HepG2 (cell line): Measurements from ENCODE around the gene GMFB. TPM values are rescaled to one million over a fixed set of nuclear protein-coding genes. Genes with fewer than 3 reads are reported as not detected.

Experiments used
- ATAC-seq: fragments of 200-7000 bp; cut with Tn5 transposase; 3 replicates; pipeline ENCODE4 v1.9.1; 2020; ENCODE audit warnings: mild to moderate bottlenecking, moderate library complexity
- Bru-seq: library from RNA; stranded (reverse); fragments of 400-500 nt; gene quantifications from one replicate; lab custom pipeline; 2021; lab: Mats Ljungman, UMichigan
- BruChase-seq, 2 experiments: library from RNA; stranded (reverse); fragments of 400-500 nt; gene quantifications; one replicate each; lab custom pipeline; 2021; lab: Mats Ljungman, UMichigan
- BruUV-seq: library from RNA; stranded (reverse); fragments of 400-500 nt; replicated peaks from 2 replicates; lab custom pipeline; 2021; lab: Mats Ljungman, UMichigan
- CTCF ChIA-PET: fragments of 300-600 bp; formaldehyde crosslinking; extraction: SDS; loops from one replicate; lab custom pipeline; 2021; ENCODE audit warnings: low total read pairs, inconsistent platforms, low intra/inter-chr PET ratio; lab: Yijun Ruan, JAX
- POLR2A ChIA-PET: fragments of 350-600 bp; sonication (Branson Sonifier 250); formaldehyde crosslinking; loops from one replicate; lab custom pipeline; 2020; ENCODE audit warnings: antibody characterized with exemption, inconsistent platforms; lab: Yijun Ruan, JAX
- DNase-seq: peaks from one replicate; pipeline ENCODE4 v3.0.0-alpha.2; 2015; ENCODE audit warnings: low spot score
- FAIRE-seq: peaks from 3 replicates; lab custom pipeline; 2011; peaks lifted over from hg19 to GRCh38; lab: Jason Lieb, UNC
- H2AFZ ChIP-seq: one replicate; pipeline ENCODE4 v1.6.1; 2011; ENCODE audit warnings: low read length, inconsistent platforms
- H3K27ac ChIP-seq: fragments of 300-600 bp; 3 replicates; pipeline ENCODE4 v1.8.0; 2011; ENCODE audit warnings: mixed run types, mild to moderate bottlenecking, mixed read lengths, low read length, inconsistent platforms; ENCODE audit not compliant: insufficient read depth; ENCODE audit errors: extremely low read length
- H3K27me3 ChIP-seq, 2 experiments: fragments of 200-600 bp in 1 of 2; 2 replicates in 1 of 2; 3 replicates in 1 of 2; pipeline versions ENCODE4 v1.6.0 to v1.8.0; 2011; ENCODE audit warnings: low read length in 2 of 2, mild to moderate bottlenecking in 2 of 2, moderate library complexity in 2 of 2, inconsistent platforms in 1 of 2; ENCODE audit not compliant: insufficient read depth in 2 of 2, control insufficient read depth in 1 of 2
- H3K36me3 ChIP-seq, 2 experiments: fragments of 200-600 bp in 1 of 2; replicated peaks in 1 of 2; 2 replicates in 1 of 2; 3 replicates in 1 of 2; pipeline versions ENCODE4 v1.5.1 to v1.8.0; 2011; ENCODE audit warnings: low read length in 2 of 2, inconsistent platforms in 1 of 2; ENCODE audit not compliant: insufficient read depth in 2 of 2, control insufficient read depth in 1 of 2
- H3K4me1 ChIP-seq: 2 replicates; pipeline ENCODE4 v1.5.1; 2012; ENCODE audit warnings: low read length, inconsistent platforms; ENCODE audit not compliant: insufficient read depth
- H3K4me2 ChIP-seq: 2 replicates; pipeline ENCODE4 v1.6.0; 2011; ENCODE audit warnings: low read depth, low read length, inconsistent platforms
- H3K4me3 ChIP-seq, 3 experiments: fragments of 200-600 bp in 1 of 3; sonication (generic), shearing (Covaris generic) in 1 of 3; replicated peaks in 1 of 3; 2 replicates each; pipeline ENCODE4 v1.5.1; 2011 to 2016; ENCODE audit warnings: low read length in 3 of 3, inconsistent platforms in 2 of 3, low read depth in 2 of 3, mild to moderate bottlenecking in 2 of 3, control low read depth in 1 of 3, mixed read lengths in 1 of 3; ENCODE audit not compliant: insufficient read depth in 1 of 3
- H3K79me2 ChIP-seq: one replicate; pipeline ENCODE4 v1.6.1; 2011; ENCODE audit warnings: low read length, inconsistent platforms; ENCODE audit not compliant: insufficient read depth
- H3K9ac ChIP-seq: 2 replicates; pipeline ENCODE4 v1.6.0; 2011; ENCODE audit warnings: mild to moderate bottlenecking, low read depth, low read length, inconsistent platforms; ENCODE audit not compliant: insufficient read depth
- H3K9me3 ChIP-seq: 2 replicates; pipeline ENCODE4 v1.5.1; 2012; ENCODE audit warnings: mild to moderate bottlenecking, low read length
- H4K20me1 ChIP-seq: 2 replicates; pipeline ENCODE4 v1.6.0; 2011; ENCODE audit warnings: inconsistent platforms, mild to moderate bottlenecking, low read length, moderate library complexity; ENCODE audit not compliant: insufficient read depth
- ATM ChIP-seq: fragments of 450-650 bp; IDR thresholded peaks from 2 replicates; pipeline ENCODE4 v1.7.1; 2017; ENCODE audit warnings: mild to moderate bottlenecking, borderline replicate concordance
- NCOA5 ChIP-seq: sonication (generic); formaldehyde crosslinking; IDR thresholded peaks from 2 replicates; pipeline ENCODE4 v1.4.0; 2020; ENCODE audit warnings: missing genetic modification reagents
- ZNF678 ChIP-seq: sonication (generic); formaldehyde crosslinking; IDR thresholded peaks from 2 replicates; pipeline ENCODE4 v1.4.0; 2020; ENCODE audit warnings: mild to moderate bottlenecking, missing genetic modification reagents
- ZSCAN25 ChIP-seq: sonication (generic); formaldehyde crosslinking; IDR thresholded peaks from 2 replicates; pipeline ENCODE4 v1.8.0; 2022; ENCODE audit warnings: mild to moderate bottlenecking, missing genetic modification reagents
- WGBS: methylation state at CpG from one replicate; pipeline ENCODE4 v1.1.6; 2017; ENCODE audit warnings: low lambda C conversion rate; 5-methylcytosine and 5-hydroxymethylcytosine counted together
- in situ Hi-C: cut with HindIII; loops from 2 replicates; pipeline ENCODE4 v1.10.0; 2017; ENCODE audit warnings: low pct_unique_long_range_greater_than_20kb; ENCODE audit not compliant: extremely low pct_ligation_motif_present
- intact Hi-C: fragments of 100-400 bp; cut with micrococcal nuclease; formaldehyde crosslinking; loops from one replicate; pipeline ENCODE4 v1.10.0; 2022; ENCODE audit not compliant: unreplicated experiment
- long read RNA-seq, 2 experiments: library from RNA in 1 of 2; library from polyadenylated mRNA in 1 of 2; stranded (forward) in 1 of 2; unstranded in 1 of 2; transcript quantifications; one replicate each; pipeline ENCODE4 v2.0.0, GENCODE V29; 2019 to 2022
- polyA minus RNA-seq, 3 experiments: library from RNA; depleted of rRNA, polyadenylated mRNA; stranded (reverse); fragments of >200 nt; gene quantifications; 2 replicates each; pipeline ENCODE4 v1.2.3, GENCODE V29; 2011; ENCODE audit warnings: low replicate concordance in 1 of 3
- polyA plus RNA-seq, 8 experiments: library from polyadenylated mRNA; depleted of rRNA in 3 of 8; stranded (reverse) in 7 of 8; unstranded in 1 of 8; fragments of >200 nt; fragmentation: Illumina TruSeq in 4 of 8; extraction: Trizol in 4 of 8; gene quantifications; 2 replicates each; pipeline versions ENCODE4 v1.2.1 to v1.2.3, GENCODE V29; 2011 to 2016; ENCODE audit warnings: low read depth in 4 of 8, missing spikeins in 1 of 8, mixed read lengths in 1 of 8; ENCODE audit not compliant: insufficient read depth in 1 of 8
- total RNA-seq, 5 experiments: library from RNA; depleted of rRNA; stranded (reverse); fragments of >200 nt; fragmentation: Illumina TruSeq; extraction: Trizol; gene quantifications; 2 replicates each; pipeline ENCODE4 v1.2.3, GENCODE V29; 2016; ENCODE audit warnings: low read depth in 1 of 5
- TF ChIP-seq, protein P1 (sequence below): sonication (generic); formaldehyde crosslinking; IDR thresholded peaks from 2 replicates; pipeline ENCODE4 v1.4.0; 2020; ENCODE audit warnings: missing genetic modification reagents
- TF ChIP-seq, protein P2 (sequence below): sonication (generic); formaldehyde crosslinking; IDR thresholded peaks from 2 replicates; pipeline ENCODE4 v1.8.0; 2022; ENCODE audit warnings: mild to moderate bottlenecking, missing genetic modification reagents
- TF ChIP-seq, protein P3 (sequence below): sonication (generic); formaldehyde crosslinking; IDR thresholded peaks from 2 replicates; pipeline ENCODE4 v1.8.0; 2022; ENCODE audit warnings: low read depth, missing genetic modification reagents
- TF ChIP-seq, protein P4 (sequence below): IDR thresholded peaks from 2 replicates; pipeline ENCODE4 v1.6.1; 2012; ENCODE audit warnings: low read length, improper control_type of control experiment

The GMFB gene
- total RNA-seq (2016; rRNA removed; fragmentation: Illumina TruSeq; extraction: Trizol), result 68.2 and 103 TPM in 2 replicates
- total RNA-seq (2016; cell fraction: cytosol; rRNA removed; fragmentation: Illumina TruSeq; extraction: Trizol; ENCODE audit: low read depth), result 10.0 and 15.2 TPM in 2 replicates
- 70.0 and 128 TPM in 2 replicates for total RNA-seq (2016; cell fraction: insoluble cytoplasmic fraction; rRNA removed; fragmentation: Illumina TruSeq; extraction: Trizol)
- 24.3 and 26.6 TPM in 2 replicates for total RNA-seq (2016; cell fraction: membrane; rRNA removed; fragmentation: Illumina TruSeq; extraction: Trizol)
- total RNA-seq (2016; cell fraction: nucleus; rRNA removed; fragmentation: Illumina TruSeq; extraction: Trizol), result 60.5 and 62.1 TPM in 2 replicates
- 12.9 and 17.3 TPM in 2 replicates for polyA plus RNA-seq (2011; rRNA removed)
- 4.5 and 9.6 TPM in 2 replicates for polyA plus RNA-seq (2011; cell fraction: cytosol; rRNA removed)
- polyA plus RNA-seq (2011; cell fraction: nucleus; rRNA removed), result 8.7 and 12.8 TPM in 2 replicates
- polyA plus RNA-seq (2012), result 18.0 and 30.6 TPM in 2 replicates
- polyA plus RNA-seq (2016; cell fraction: cytosol; fragmentation: Illumina TruSeq; extraction: Trizol; ENCODE audit: low read depth), result 3.3 and 4.3 TPM in 2 replicates
- polyA plus RNA-seq (2016; cell fraction: insoluble cytoplasmic fraction; fragmentation: Illumina TruSeq; extraction: Trizol; ENCODE audit: low read depth), result 66.5 and 76.4 TPM in 2 replicates
- polyA plus RNA-seq (2016; cell fraction: membrane; fragmentation: Illumina TruSeq; extraction: Trizol; ENCODE audit: low read depth), result 14.4 and 17.7 TPM in 2 replicates
- polyA plus RNA-seq (2016; cell fraction: nucleus; fragmentation: Illumina TruSeq; extraction: Trizol; ENCODE audit: insufficient read depth, low read depth), result 48.5 and 55.3 TPM in 2 replicates
- 7.9 and 9.8 TPM in 2 replicates for polyA minus RNA-seq (2011; rRNA and poly(A)+ RNA removed; ENCODE audit: low replicate concordance)
- polyA minus RNA-seq (2011; cell fraction: cytosol; rRNA and poly(A)+ RNA removed), result 9.7 and 12.5 TPM in 2 replicates
- 54.5 and 62.3 TPM in 2 replicates for polyA minus RNA-seq (2011; cell fraction: nucleus; rRNA and poly(A)+ RNA removed)
- percentile 92 among the genes with signal in this experiment for Bru-seq, nascent RNA
- percentile 95 among the genes with signal in this experiment for BruChase-seq, experiment 1, labeled RNA remaining after a 6-hour chase
- percentile 93 among the genes with signal in this experiment for BruChase-seq, experiment 2, labeled RNA remaining after a 2-hour chase
- long read RNA-seq, experiment 1, full-length matches to known transcripts, result 17 of 23 reads
- long read RNA-seq, experiment 1, partial matches to known transcripts, result 0 of 23 reads
- long read RNA-seq, experiment 1, other reads (novel, unspliced or antisense), result 6 of 23 reads
- long read RNA-seq, experiment 2, partial matches to known transcripts, result 1 of 48 reads
- long read RNA-seq, experiment 2, other reads (novel, unspliced or antisense), result 47 of 48 reads

DNA sequence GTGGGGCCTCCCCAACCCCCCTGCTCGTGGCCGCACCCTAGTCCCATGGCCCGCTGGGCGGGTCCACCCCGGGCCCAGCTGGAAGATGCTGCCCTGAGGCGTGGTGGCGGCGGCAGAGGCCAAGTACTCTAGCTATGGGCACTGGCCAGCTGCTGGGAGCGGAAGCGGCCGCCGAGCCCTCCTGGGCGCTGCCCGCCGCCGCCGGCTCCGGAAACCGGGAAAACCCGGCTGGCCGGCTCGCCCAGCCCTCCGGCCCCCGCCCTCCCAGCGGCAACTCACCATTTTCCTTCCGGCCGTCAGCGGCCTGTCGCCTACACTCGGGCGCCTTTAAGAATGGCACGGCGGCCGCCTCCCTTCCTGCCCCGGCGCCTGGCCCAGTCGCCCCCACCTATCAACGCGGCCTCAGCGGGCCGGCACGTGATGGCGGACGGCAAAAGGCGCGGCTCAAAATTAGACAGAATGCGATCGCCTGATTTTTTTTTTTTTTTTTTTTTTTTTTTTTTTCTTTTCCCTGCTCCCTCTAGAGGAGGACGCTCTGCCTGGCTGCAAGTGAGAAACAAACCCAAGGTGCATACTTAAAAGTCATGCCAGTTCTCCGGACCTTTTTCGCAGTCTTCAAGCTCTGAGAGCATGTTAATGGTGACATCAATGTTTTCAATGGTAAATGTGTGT, at the start of gene GMFB:
GMFB (minus strand) TSS at position 335 of the 672 bp plus-strand sequence; CDS start at position 282, 53 bp downstream.
- Histone ChIP-seq H3K4me3 (peak within 1 kb of the TSS; percentile 90 to 99 (median 94)), H3K9ac (peak within 1 kb of the TSS; percentile 93), H3K36me3 (no peaks in the 10 kb centered on the region), H3K9me3 (no peaks in the 10 kb centered on the region), H2AFZ (peak within 1 kb of the TSS; percentile 100), H3K4me1 (peaks cover 65% of the 10 kb centered on the region), H3K79me2 (peaks cover 49% of the 10 kb centered on the region), H3K4me2 (peak within 1 kb of the TSS; percentile 99), H4K20me1 (peaks cover 8% of the 10 kb centered on the region), H3K27me3 (no peaks in the 10 kb centered on the region; a peak in 1 of 5 replicates), H3K27ac (peak within 1 kb of the TSS; percentile 94)
- intact Hi-C loops, result loop anchor here (1.0 to 5.0 kb wide), 3 partner anchors 10 to 121 kb away; partner anchors contain the start of gene CNIH1
- DNase-seq (peak; percentile 80), FAIRE-seq (no peak), ATAC-seq (peak; percentile 95)
- in situ Hi-C loops, result loop anchor here (10.0 kb wide), 1 partner anchor 124 kb away; no protein-coding TSS in a partner anchor
- WGBS, result under 1% methylated on average over 25 of the region's 51 CpGs
- CTCF ChIA-PET, result no interaction called here
- BruUV-seq, result no TSS peak
- POLR2A ChIA-PET, result interaction anchor here (0.9 to 3.0 kb wide), 13 partner anchors 10 to 1803 kb away, joined by 3 to 19 read pairs (median 4); partner anchors contain the start of gene CGRRF1
- TF ChIP-seq ZSCAN25 (0 out of 2 replicates have a peak, but pooled peaks have one; percentile 39), NCOA5 (no peak), ATM (no peak), ZNF678 (CRISPR knock-in tag) (no peak)
- TF ChIP-seq, protein P1, sequence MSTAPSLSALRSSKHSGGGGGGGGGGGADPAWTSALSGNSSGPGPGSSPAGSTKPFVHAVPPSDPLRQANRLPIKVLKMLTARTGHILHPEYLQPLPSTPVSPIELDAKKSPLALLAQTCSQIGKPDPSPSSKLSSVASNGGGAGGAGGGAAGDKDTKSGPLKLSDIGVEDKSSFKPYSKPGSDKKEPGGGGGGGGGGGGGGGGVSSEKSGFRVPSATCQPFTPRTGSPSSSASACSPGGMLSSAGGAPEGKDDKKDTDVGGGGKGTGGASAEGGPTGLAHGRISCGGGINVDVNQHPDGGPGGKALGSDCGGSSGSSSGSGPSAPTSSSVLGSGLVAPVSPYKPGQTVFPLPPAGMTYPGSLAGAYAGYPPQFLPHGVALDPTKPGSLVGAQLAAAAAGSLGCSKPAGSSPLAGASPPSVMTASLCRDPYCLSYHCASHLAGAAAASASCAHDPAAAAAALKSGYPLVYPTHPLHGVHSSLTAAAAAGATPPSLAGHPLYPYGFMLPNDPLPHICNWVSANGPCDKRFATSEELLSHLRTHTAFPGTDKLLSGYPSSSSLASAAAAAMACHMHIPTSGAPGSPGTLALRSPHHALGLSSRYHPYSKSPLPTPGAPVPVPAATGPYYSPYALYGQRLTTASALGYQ (CRISPR knock-in tag), result 0 out of 2 replicates have a peak, but pooled peaks have one; percentile 16
- TF ChIP-seq, protein P2, sequence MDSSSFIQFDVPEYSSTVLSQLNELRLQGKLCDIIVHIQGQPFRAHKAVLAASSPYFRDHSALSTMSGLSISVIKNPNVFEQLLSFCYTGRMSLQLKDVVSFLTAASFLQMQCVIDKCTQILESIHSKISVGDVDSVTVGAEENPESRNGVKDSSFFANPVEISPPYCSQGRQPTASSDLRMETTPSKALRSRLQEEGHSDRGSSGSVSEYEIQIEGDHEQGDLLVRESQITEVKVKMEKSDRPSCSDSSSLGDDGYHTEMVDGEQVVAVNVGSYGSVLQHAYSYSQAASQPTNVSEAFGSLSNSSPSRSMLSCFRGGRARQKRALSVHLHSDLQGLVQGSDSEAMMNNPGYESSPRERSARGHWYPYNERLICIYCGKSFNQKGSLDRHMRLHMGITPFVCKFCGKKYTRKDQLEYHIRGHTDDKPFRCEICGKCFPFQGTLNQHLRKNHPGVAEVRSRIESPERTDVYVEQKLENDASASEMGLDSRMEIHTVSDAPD (CRISPR knock-in tag), result peak; percentile 39; the same call in 1 of the 2 replicates
- TF ChIP-seq, protein P3, sequence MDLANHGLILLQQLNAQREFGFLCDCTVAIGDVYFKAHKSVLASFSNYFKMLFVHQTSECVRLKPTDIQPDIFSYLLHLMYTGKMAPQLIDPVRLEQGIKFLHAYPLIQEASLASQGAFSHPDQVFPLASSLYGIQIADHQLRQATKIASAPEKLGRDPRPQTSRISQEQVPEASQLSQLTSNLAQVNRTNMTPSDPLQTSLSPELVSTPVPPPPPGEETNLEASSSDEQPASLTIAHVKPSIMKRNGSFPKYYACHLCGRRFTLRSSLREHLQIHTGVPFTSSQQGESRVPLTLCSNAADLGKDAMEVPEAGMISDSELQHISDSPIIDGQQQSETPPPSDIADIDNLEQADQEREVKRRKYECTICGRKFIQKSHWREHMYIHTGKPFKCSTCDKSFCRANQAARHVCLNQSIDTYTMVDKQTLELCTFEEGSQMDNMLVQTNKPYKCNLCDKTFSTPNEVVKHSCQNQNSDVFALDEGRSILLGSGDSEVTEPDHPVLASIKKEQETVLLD (CRISPR knock-in tag), result peak; percentile 75
- TF ChIP-seq, protein P4, sequence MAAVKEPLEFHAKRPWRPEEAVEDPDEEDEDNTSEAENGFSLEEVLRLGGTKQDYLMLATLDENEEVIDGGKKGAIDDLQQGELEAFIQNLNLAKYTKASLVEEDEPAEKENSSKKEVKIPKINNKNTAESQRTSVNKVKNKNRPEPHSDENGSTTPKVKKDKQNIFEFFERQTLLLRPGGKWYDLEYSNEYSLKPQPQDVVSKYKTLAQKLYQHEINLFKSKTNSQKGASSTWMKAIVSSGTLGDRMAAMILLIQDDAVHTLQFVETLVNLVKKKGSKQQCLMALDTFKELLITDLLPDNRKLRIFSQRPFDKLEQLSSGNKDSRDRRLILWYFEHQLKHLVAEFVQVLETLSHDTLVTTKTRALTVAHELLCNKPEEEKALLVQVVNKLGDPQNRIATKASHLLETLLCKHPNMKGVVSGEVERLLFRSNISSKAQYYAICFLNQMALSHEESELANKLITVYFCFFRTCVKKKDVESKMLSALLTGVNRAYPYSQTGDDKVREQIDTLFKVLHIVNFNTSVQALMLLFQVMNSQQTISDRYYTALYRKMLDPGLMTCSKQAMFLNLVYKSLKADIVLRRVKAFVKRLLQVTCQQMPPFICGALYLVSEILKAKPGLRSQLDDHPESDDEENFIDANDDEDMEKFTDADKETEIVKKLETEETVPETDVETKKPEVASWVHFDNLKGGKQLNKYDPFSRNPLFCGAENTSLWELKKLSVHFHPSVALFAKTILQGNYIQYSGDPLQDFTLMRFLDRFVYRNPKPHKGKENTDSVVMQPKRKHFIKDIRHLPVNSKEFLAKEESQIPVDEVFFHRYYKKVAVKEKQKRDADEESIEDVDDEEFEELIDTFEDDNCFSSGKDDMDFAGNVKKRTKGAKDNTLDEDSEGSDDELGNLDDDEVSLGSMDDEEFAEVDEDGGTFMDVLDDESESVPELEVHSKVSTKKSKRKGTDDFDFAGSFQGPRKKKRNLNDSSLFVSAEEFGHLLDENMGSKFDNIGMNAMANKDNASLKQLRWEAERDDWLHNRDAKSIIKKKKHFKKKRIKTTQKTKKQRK, result no peak
